AG04450 (cell line): Measurements from ENCODE around the gene IGFBP3. TPM values are rescaled to one million over a fixed set of nuclear protein-coding genes. Genes with fewer than 3 reads are reported as not detected.

Source experiments
- CTCF ChIA-PET: fragments of 300-600, 350-600 bp; formaldehyde crosslinking; extraction: SDS; loops from one replicate; lab custom pipeline; 2022; ENCODE audit warnings: antibody characterized with exemption, inconsistent platforms; lab: Charles Lee
- POLR2A ChIA-PET: fragments of 350-600 bp; formaldehyde crosslinking; extraction: SDS; loops from one replicate; lab custom pipeline; 2021; ENCODE audit warnings: antibody characterized with exemption, inconsistent platforms; lab: Yijun Ruan, JAX
- DNase-seq: peaks from one replicate; pipeline ENCODE4 v3.0.0-alpha.2; 2011; ENCODE audit warnings: low read depth, low spot score
- H3K27ac ChIP-seq: one replicate; pipeline ENCODE4 v1.5.1; 2012; ENCODE audit warnings: low read depth, low read length, control low read depth
- H3K27me3 ChIP-seq: one replicate; pipeline ENCODE4 v1.6.0; 2012; ENCODE audit warnings: low read length; ENCODE audit not compliant: control insufficient read depth, insufficient read depth
- H3K4me3 ChIP-seq: 2 replicates; pipeline ENCODE4 v1.5.1; 2011; ENCODE audit warnings: mild to moderate bottlenecking, low read depth, low read length, control low read depth
- H3K9me3 ChIP-seq: 2 replicates; pipeline ENCODE4 v1.5.1; 2012; ENCODE audit warnings: low read length; ENCODE audit not compliant: control insufficient read depth, insufficient read depth
- CTCF ChIP-seq: IDR thresholded peaks from 2 replicates; pipeline ENCODE4 v1.5.1; 2011; ENCODE audit warnings: low read depth, low read length, control low read depth, inconsistent platforms
- polyA plus RNA-seq: library from polyadenylated mRNA; depleted of rRNA; stranded (reverse); fragments of >200 nt; gene quantifications from 2 replicates; pipeline ENCODE4 v1.2.3, GENCODE V29; 2011

The IGFBP3 gene
- polyA plus RNA-seq, 1 experiment, result 220 TPM

DNA sequence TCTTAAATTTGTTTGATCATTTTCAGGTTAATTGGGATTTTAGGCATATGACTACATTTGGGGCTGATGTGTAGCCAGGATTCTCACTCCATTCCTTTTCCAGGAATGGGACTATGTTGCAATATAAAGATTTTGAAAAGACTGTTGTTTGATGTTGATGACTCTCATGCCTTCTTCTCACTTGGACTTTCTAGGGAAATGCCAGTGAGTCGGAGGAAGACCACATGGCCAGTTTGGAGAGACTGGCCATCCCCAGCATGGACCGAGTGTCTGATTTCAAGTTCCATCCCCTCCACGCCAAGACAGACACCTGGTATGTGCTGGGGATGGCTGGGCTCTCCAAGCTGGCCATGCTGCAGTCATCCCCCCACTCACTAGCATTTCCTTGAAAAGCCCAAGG lies 5.5 kb downstream of the IGFBP3 start:
- Histone ChIP-seq H3K27me3 (no peaks in the 10 kb centered on the region), H3K4me3 (no peak overlapping the region), H3K9me3 (no peaks in the 10 kb centered on the region), H3K27ac (no peak overlapping the region)
- no peak for TF ChIP-seq CTCF
- CTCF ChIA-PET, result interaction anchor here (1.5 to 9.5 kb wide), 2 partner anchors 23 to 435 kb away, joined by 4 to 167 read pairs; no protein-coding TSS in a partner anchor
- no peak for DNase-seq
- POLR2A ChIA-PET, result no interaction called here

- Histone ChIP-seq H3K4me3 (no peak overlapping the region), H3K9me3 (no peaks in the 10 kb centered on the region), H3K27ac (no peak overlapping the region), H3K27me3 (no peaks in the 10 kb centered on the region)
- TF ChIP-seq CTCF, result no peak
- no peak for DNase-seq
- ChIA-PET POLR2A (no interaction called here), CTCF (interaction anchor here (2.9 to 9.5 kb wide), 2 partner anchors 8 to 435 kb away, joined by 19 to 167 read pairs; no protein-coding TSS in a partner anchor)
Observed at GRCh38 chr7:45914911-45915310, 6.2 kb downstream of the IGFBP3 start.

- no peak for DNase-seq
- no peak for TF ChIP-seq CTCF
- POLR2A ChIA-PET, result no interaction called here
- CTCF ChIA-PET, result interaction anchor here (1.3 to 2.9 kb wide), 2 partner anchors 10 to 1188 kb away, joined by 3 to 19 read pairs; no protein-coding TSS in a partner anchor
- Histone ChIP-seq H3K27me3 (no peaks in the 10 kb centered on the region), H3K4me3 (no peak overlapping the region), H3K27ac (no peak overlapping the region), H3K9me3 (no peaks in the 10 kb centered on the region)
Observed at GRCh38 chr7:45912972-45913371, 8.1 kb downstream of the IGFBP3 start.

DNA sequence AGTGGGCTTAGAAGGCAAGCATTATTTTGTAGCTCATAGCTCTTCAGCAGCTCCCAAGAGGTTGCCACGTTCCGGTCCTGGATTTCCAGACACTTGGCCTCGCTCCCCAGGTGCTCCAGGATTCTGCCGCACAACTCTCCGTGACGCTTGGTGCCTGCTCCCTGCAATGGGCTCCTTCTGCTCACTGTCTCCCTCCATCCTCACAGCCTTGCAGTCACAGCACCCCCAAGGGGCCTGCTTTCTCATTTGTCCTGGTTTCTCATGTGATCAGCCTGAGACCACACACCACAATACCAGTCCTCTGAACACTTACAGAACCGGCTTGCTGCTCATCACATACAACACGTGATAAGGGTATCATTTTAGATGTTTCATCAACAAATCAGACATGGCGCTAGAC lies 9.8 kb downstream of the IGFBP3 start:
- POLR2A ChIA-PET, result no interaction called here
- no peak for TF ChIP-seq CTCF
- CTCF ChIA-PET, result no interaction called here
- no peak overlapping the region for H3K4me3 ChIP-seq
- no peaks in the 10 kb centered on the region for H3K27me3 ChIP-seq
- no peak for DNase-seq
- no peak overlapping the region for H3K27ac ChIP-seq
- no peaks in the 10 kb centered on the region for H3K9me3 ChIP-seq

- no peak for TF ChIP-seq CTCF
- ChIA-PET POLR2A (interaction anchor here (0.9 kb wide), 1 partner anchor 29 kb away, joined by 3 read pairs; no protein-coding TSS in a partner anchor), CTCF (no interaction called here)
- Histone ChIP-seq H3K9me3 (no peaks in the 10 kb centered on the region), H3K4me3 (no peak overlapping the region), H3K27me3 (no peaks in the 10 kb centered on the region), H3K27ac (no peak overlapping the region)
- no peak for DNase-seq
Observed at GRCh38 chr7:45910855-45911254, 10.2 kb downstream of the IGFBP3 start.
